ENCODE data around the gene SAMD11.
"Not testable (repeated sequence)": the region's sequence is repeated elsewhere in the genome, so short reads cannot be mapped to it uniquely, and the experiment has no call there.

SAMD11 gene

DNA sequence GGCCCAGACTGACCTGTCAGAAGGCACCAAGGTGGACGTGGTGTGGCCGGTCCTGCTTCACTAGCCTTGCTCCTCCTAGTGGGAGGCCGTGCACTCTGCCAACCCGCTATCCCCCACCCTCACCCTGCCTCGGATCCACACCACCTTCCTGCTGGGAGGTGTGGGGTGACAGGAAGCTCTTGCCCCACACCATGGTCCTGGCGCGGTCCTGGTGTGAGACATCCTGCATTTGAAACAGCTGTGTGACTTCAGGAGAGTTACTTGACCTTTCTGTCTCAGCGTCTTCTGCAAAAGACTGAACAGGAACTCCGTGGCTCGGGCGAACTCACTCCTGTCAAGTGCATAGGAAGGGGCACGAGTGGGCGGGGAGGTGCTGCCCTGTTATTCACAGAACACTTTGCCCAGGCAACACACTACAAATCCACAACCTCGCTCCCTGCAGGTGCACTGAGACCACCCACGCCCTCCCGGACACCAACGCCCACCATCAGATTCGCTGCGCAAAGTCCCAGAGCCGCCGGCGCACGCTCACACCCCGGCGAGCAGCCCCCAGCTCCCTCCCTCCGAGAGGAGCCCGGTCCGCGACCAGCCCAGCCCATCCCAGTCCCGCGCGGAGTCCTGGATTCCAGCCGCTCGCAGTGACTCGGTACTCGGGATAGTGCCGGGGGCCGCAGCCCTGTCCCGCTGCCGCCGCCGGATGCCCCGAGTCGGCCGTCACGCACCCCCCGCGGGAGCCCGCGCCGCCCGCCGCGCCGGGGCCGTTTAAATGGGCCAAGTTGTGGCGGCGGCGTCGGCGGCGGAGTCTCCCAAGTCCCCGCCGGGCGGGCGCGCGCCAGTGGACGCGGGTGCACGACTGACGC is at the start of gene SAMD11:
TSS of gene SAMD11 (plus strand) at position 793 of the 860 bp plus-strand sequence. CDS start 509 bp downstream, outside the sequence.
- in situ Hi-C loops (cut with HindIII; ENCODE audit: low pct_unique_long_range_greater_than_20kb, low sequenced_read_pairs) = no loop called here
- peak in 1 of 2 experiments; percentile 91 for DNase-seq (ENCODE audit: low read depth in 1 of 2, low spot score in 1 of 2)
- TF ChIP-seq JUND (IDR thresholded peaks at IDR 0.05; ENCODE audit: low read depth) = no peak

DNA sequence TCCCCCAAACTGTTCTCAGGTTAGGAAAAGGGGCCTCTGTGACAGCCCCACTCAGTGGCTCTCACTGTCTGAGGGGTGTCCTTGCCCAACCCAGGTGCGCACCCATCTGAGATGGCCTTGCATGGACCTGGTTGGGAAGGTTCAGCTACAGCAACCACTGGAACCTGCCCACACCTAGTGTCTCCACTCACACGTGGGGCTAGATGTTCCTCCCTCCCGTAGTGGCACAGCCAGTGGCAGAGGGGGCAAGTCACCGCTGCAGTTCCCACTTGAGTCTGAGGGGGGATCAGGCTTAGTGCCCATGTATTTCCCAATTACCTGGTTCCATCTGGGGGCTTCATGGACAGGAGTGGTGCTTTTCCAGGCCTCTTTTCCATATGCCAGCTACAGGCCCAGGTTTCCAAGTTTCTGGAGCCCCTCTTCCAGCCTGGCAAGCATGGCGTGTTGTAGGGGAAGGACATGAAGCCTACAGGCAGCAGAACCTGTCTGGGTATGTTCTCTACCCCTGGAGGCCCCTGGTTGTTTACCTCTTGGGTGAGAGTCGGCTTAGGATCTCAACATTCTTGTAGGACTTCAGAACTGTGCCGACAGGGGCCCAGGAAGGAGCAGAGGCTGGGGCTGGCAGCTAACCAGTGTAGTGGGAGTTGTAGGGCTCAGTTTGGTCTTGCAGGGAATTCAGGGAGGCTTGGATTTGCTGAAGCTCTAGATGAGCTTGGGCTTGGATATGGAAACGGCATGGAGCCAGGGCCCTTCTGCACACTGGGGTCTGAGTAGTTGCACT is 47.1 kb upstream of the SAMD11 start:
- DNase-seq (ENCODE audit: low read depth in 1 of 2, low spot score in 1 of 2) = peak in 1 of 2 experiments; percentile 35
- in situ Hi-C loops (cut with HindIII; ENCODE audit: low pct_unique_long_range_greater_than_20kb, low sequenced_read_pairs) = not testable (repeated sequence)

DNA sequence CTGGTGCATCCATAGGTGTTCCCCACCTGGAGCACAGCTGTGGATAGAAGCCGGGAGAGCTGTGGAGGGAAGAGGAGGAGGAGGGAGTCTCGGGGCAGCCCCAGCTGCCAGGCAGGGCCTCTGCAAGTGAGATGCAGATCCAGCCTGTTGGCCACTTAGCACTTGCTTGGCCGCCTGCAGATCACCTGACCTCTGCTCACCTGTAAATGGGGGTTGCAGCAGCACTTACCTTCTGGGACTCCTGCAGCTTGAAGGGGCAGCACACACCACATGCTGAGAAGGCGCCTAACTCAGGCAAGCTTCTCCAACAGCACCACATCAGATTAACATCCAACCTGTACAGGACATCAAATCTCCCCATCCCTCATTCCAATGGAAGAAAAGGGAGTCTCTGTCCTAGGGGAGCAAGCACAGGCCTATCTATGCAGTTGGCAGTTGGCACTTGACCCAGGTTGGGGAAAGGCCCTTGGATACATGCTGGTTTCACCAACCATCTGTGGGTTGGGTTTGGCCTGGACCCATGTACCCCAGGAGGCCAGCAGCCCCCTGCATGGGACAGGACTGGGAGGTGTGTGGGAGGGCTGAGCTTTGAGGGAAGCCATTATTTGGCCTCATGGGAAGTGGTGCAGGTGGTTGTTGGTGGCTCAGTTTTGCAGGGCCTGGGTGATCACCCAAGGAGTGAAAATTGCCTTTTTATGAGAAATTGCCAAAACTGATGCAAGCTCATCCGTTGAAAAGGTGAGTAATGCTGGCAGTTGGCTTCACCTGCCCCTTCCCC is 46.3 kb upstream of the SAMD11 start:
- in situ Hi-C loops (cut with HindIII; ENCODE audit: low pct_unique_long_range_greater_than_20kb, low sequenced_read_pairs); DNase-seq (ENCODE audit: low read depth in 1 of 2, low spot score in 1 of 2): not testable (repeated sequence)

GRCh38 chr1:880511-880910 is 43.2 kb upstream of the SAMD11 start:
- DNase-seq (ENCODE audit: low read depth in 1 of 2, low spot score in 1 of 2); in situ Hi-C loops (cut with HindIII; ENCODE audit: low pct_unique_long_range_greater_than_20kb, low sequenced_read_pairs): not testable (repeated sequence)

DNA sequence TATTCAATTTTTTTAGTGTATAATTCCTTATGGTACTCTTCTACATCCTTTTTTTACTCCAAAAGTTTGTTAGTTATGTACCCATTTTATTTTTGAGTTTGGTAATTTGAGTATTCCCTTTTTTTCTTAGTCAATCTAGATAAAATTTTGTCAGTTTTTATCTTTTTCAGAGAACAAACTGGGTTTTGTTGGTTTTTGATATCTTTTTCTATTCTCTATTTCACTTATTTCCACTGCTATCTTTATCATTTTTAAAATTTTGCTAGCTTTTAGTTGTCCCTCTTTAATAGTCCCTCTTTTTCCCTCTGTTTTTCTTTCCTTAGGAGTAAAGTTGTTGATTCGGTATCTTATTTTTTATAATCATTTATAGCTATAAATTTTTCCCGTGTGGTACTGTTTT is 42.8 kb upstream of the SAMD11 start:
- in situ Hi-C loops (cut with HindIII; ENCODE audit: low pct_unique_long_range_greater_than_20kb, low sequenced_read_pairs); DNase-seq (ENCODE audit: low read depth in 1 of 2, low spot score in 1 of 2): not testable (repeated sequence)

DNA sequence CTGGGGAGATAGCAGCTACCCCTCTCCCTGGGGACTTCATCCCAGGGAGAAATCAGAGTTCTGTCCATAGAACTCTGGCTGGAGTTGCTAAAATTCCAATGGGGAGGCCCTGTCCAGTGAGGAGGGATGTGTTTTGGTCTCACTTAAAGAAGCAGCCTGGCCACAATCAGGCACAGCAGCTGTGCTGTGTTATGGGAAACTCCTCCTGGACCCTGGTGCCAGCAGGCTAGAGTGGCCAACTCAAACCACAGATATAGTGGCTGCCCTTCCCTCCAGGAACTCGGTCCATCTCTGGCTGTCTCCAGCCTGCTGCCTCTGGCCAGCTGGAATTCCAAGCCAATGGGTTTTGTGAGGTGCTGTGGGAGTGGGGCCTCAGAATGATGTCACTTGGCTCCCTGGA is 37.4 kb upstream of the SAMD11 start:
- DNase-seq (ENCODE audit: low read depth in 1 of 2, low spot score in 1 of 2) = no peak
- no peak for TF ChIP-seq JUND (IDR thresholded peaks at IDR 0.05; ENCODE audit: low read depth)
- in situ Hi-C loops (cut with HindIII; ENCODE audit: low pct_unique_long_range_greater_than_20kb, low sequenced_read_pairs) = no loop called here

DNA sequence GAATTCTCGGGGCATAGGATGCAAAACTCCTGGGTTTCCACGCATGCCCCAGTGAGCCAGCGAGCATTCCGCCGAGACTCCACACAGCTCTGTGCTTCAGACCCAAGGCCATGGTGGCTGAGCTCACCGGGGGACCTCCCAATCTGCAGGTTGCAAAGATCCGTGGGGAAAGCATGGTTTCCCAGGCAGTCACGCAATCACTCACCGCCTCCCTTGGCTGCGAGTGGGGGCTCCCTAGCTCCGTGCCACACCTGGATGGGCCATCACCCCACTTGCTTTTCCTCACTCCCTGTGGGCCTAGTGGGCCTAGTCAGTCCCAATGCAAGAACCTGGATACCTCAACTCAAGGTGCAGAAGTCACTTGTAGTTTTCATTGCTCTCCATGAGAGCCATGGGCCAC is 37.0 kb upstream of the SAMD11 start:
- DNase-seq (ENCODE audit: low read depth in 1 of 2, low spot score in 1 of 2) = no peak
- TF ChIP-seq JUND (IDR thresholded peaks at IDR 0.05; ENCODE audit: low read depth) = no peak
- in situ Hi-C loops (cut with HindIII; ENCODE audit: low pct_unique_long_range_greater_than_20kb, low sequenced_read_pairs) = no loop called here

GRCh38 chr1:888297-888696 is 35.4 kb upstream of the SAMD11 start:
- no peak for TF ChIP-seq JUND (IDR thresholded peaks at IDR 0.05; ENCODE audit: low read depth)
- DNase-seq (ENCODE audit: low read depth in 1 of 2, low spot score in 1 of 2) = no peak
- in situ Hi-C loops (cut with HindIII; ENCODE audit: low pct_unique_long_range_greater_than_20kb, low sequenced_read_pairs) = no loop called here

GRCh38 chr1:889774-890173 is 33.9 kb upstream of the SAMD11 start:
- DNase-seq (ENCODE audit: low read depth in 1 of 2, low spot score in 1 of 2); in situ Hi-C loops (cut with HindIII; ENCODE audit: low pct_unique_long_range_greater_than_20kb, low sequenced_read_pairs): not testable (repeated sequence)

DNA sequence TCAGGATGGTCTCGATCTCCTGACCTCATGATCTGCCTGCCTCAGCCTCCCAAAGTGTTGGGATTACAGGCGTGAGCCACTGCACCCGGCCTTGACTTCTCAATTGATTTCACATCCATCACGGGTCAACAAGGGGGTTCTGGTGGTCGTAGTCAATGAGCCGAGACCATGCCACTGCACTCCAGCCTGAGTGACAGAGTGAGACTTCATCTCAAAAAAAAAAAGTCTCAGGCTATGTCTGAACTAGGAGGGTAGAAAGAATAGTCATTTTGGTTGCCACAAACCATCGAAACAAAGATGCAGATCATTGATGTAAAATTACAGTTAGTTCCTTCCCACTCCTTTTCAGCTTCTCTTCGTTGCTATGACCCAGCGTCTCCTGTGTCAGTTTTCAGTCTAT is 33.5 kb upstream of the SAMD11 start:
- in situ Hi-C loops (cut with HindIII; ENCODE audit: low pct_unique_long_range_greater_than_20kb, low sequenced_read_pairs); DNase-seq (ENCODE audit: low read depth in 1 of 2, low spot score in 1 of 2): not testable (repeated sequence)

GRCh38 chr1:890661-891060 is 33.1 kb upstream of the SAMD11 start:
- in situ Hi-C loops (cut with HindIII; ENCODE audit: low pct_unique_long_range_greater_than_20kb, low sequenced_read_pairs) = no loop called here
- TF ChIP-seq JUND (IDR thresholded peaks at IDR 0.05; ENCODE audit: low read depth) = no peak
- DNase-seq (ENCODE audit: low read depth in 1 of 2, low spot score in 1 of 2) = no peak

DNA sequence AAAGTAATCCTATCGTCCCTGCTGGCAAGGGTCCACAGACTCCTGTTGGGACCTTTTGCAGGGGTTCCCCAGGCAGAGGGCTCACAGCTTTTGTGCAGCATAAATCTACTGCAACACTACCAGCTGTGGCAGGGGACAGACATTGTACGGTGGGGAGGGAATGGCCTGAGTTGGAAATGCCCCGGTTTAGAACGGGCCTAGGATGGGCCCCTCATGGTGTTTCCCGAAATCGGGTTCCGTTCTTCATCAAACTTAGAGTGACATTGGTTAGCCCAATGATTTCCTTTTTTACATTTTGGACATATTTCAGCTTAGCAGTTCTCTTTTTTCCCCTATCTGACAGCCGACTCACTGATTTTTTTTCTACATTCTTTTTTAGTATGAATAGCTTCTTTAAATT is 26.5 kb upstream of the SAMD11 start:
- DNase-seq (ENCODE audit: low read depth in 1 of 2, low spot score in 1 of 2) = no peak
- in situ Hi-C loops (cut with HindIII; ENCODE audit: low pct_unique_long_range_greater_than_20kb, low sequenced_read_pairs) = no loop called here
- TF ChIP-seq JUND (IDR thresholded peaks at IDR 0.05; ENCODE audit: low read depth) = no peak

GRCh38 chr1:897951-898350 is 25.8 kb upstream of the SAMD11 start:
- DNase-seq (ENCODE audit: low read depth in 1 of 2, low spot score in 1 of 2); in situ Hi-C loops (cut with HindIII; ENCODE audit: low pct_unique_long_range_greater_than_20kb, low sequenced_read_pairs): not testable (repeated sequence)
